ENCODE measurements around the gene GABARAPL1.
A peak's percentile ranks its signal among the peaks of the same experiment; 100 is the strongest.

- TF ChIP-seq CTCF (IDR thresholded peaks at IDR 0.05; ENCODE audit: low read length): peak; percentile 72
- no peak for TF ChIP-seq EZH2 (IDR thresholded peaks at IDR 0.05; ENCODE audit: borderline replicate concordance, low read length)
These were observed 21.9 kb upstream of the GABARAPL1 start for GRCh38 chr12:10190558-10191388.

Measured in OCI-LY1 (cell line).